Ascending aorta (tissue), 2 donors: ENCODE measurements around the gene CHD9NB. TPM values are rescaled to one million over a fixed set of nuclear protein-coding genes. Genes with fewer than 3 reads are reported as not detected.

Experiments
- DNase-seq, 2 donors: peaks; one replicate each; pipeline ENCODE4 v3.0.0-alpha.2; 2019; ENCODE audit warnings: low spot score in 2 of 2
- H3K27ac ChIP-seq, 2 donors: fragments of 200-600 bp; sonication (generic); one replicate each; pipeline ENCODE4 v1.5.1; 2016 to 2017; ENCODE audit warnings: mild to moderate bottlenecking in 1 of 2
- H3K27me3 ChIP-seq: fragments of 200-600 bp; sonication (generic); one replicate; pipeline ENCODE4 v1.5.1; 2017
- H3K36me3 ChIP-seq, 2 donors: fragments of 200-600 bp; sonication (generic); one replicate each; pipeline ENCODE4 v1.5.1; 2016
- H3K4me1 ChIP-seq, 2 donors: fragments of 200-600 bp; sonication (generic); one replicate each; pipeline ENCODE4 v1.5.1; 2016 to 2017; ENCODE audit warnings: mild to moderate bottlenecking in 1 of 2
- H3K4me3 ChIP-seq, 2 donors: fragments of 200-600 bp; sonication (generic); one replicate each; pipeline ENCODE4 v1.5.1; 2016 to 2017; ENCODE audit warnings: mild to moderate bottlenecking in 1 of 2
- H3K9me3 ChIP-seq, 2 donors: fragments of 200-600 bp; sonication (generic); one replicate each; pipeline ENCODE4 v1.5.1; 2016
- CTCF ChIP-seq, 3 experiments: fragments of 200-600 bp in 2 of 3; fragments of 450-650 bp in 1 of 3; sonication (generic) in 2 of 3; IDR thresholded peaks; one replicate each; pipeline ENCODE4 v1.5.1; 2016 to 2019; ENCODE audit warnings: antibody characterized with exemption in 3 of 3, mild to moderate bottlenecking in 1 of 3, moderate library complexity in 1 of 3
- intact Hi-C: fragments of 100-400 bp; cut with DNase I; formaldehyde crosslinking; loops from one replicate; pipeline ENCODE4 v1.15.1; 2023
- total RNA-seq: library from RNA; depleted of rRNA; stranded (reverse); fragments of >200 nt; gene quantifications from one replicate; pipeline ENCODE4 v1.1.0, GENCODE V29; 2016

CHD9NB gene
- total RNA-seq, 1 donor from 2014 or later = 0.43 TPM

- intact Hi-C loops = no loop called here
- Histone ChIP-seq H3K9me3 (no peaks in the 10 kb centered on the region), H3K36me3 (no peaks in the 10 kb centered on the region), H3K4me1 (peaks cover 17 to 65% of the 10 kb centered on the region in 2 donors), H3K27me3 (no peaks in the 10 kb centered on the region), H3K4me3 (no peak overlapping the region), H3K27ac (peak overlapping the region in 1 of 2 donors; percentile 56)
- no peak for DNase-seq
- TF ChIP-seq CTCF (IDR thresholded peaks at IDR 0.05) = no peak
These were observed 34.4 kb upstream of the CHD9NB start for GRCh38 chr16:53087101-53087500.

- H3K36me3 ChIP-seq = no peaks in the 10 kb centered on the region
- H3K4me1 ChIP-seq = peaks cover 10 to 59% of the 10 kb centered on the region in 2 donors
- H3K9me3 ChIP-seq = no peaks in the 10 kb centered on the region
- DNase-seq = no peak
- no peaks in the 10 kb centered on the region for H3K27me3 ChIP-seq
- intact Hi-C loops = no loop called here
- no peak for TF ChIP-seq CTCF (IDR thresholded peaks at IDR 0.05)
- no peak overlapping the region for H3K4me3 ChIP-seq
- H3K27ac ChIP-seq = peak overlapping the region; percentile 56 to 57
These were observed 33.3 kb upstream of the CHD9NB start for GRCh38 chr16:53085931-53086421.

GRCh38 chr16:53085369-53085843 is 32.7 kb upstream of the CHD9NB start:
- Histone ChIP-seq H3K9me3 (no peaks in the 10 kb centered on the region), H3K27ac (peak overlapping the region; percentile 56 to 57), H3K4me1 (peaks cover 14 to 59% of the 10 kb centered on the region in 2 donors), H3K36me3 (no peaks in the 10 kb centered on the region), H3K4me3 (no peak overlapping the region), H3K27me3 (no peaks in the 10 kb centered on the region)
- no peak for DNase-seq
- intact Hi-C loops = no loop called here
- TF ChIP-seq CTCF (IDR thresholded peaks at IDR 0.05) = no peak

- TF ChIP-seq CTCF (IDR thresholded peaks at IDR 0.05) = no peak
- intact Hi-C loops = no loop called here
- no peaks in the 10 kb centered on the region for H3K9me3 ChIP-seq
- no peak for DNase-seq
- no peaks in the 10 kb centered on the region for H3K27me3 ChIP-seq
- H3K36me3 ChIP-seq = no peaks in the 10 kb centered on the region
- peak overlapping the region; percentile 56 to 57 for H3K27ac ChIP-seq
- peaks cover 12 to 59% of the 10 kb centered on the region in 2 donors for H3K4me1 ChIP-seq
- no peak overlapping the region for H3K4me3 ChIP-seq
These were observed 32.1 kb upstream of the CHD9NB start for GRCh38 chr16:53084746-53085334.

- no peaks in the 10 kb centered on the region for H3K27me3 ChIP-seq
- H3K4me3 ChIP-seq = no peak overlapping the region
- H3K4me1 ChIP-seq = peaks cover 6 to 57% of the 10 kb centered on the region in 2 donors
- H3K27ac ChIP-seq = peak overlapping the region; percentile 56 to 57
- no peaks in the 10 kb centered on the region for H3K36me3 ChIP-seq
- no peak for DNase-seq
- H3K9me3 ChIP-seq = no peaks in the 10 kb centered on the region
- no peak for TF ChIP-seq CTCF (IDR thresholded peaks at IDR 0.05)
- intact Hi-C loops = no loop called here
These were observed 31.4 kb upstream of the CHD9NB start for GRCh38 chr16:53084141-53084541.
